WTC11 (cell line): ENCODE results near the gene SLC6A20. TPM values are rescaled to one million over a fixed set of nuclear protein-coding genes. Genes with fewer than 3 reads are reported as not detected.

Source experiments
- ATAC-seq: fragments of 200-7000 bp; cut with Tn5 transposase; 2 replicates; pipeline ENCODE4 v1.10.0; 2021; ENCODE audit warnings: mild to moderate bottlenecking, moderate library complexity
- CTCF ChIA-PET: fragments of 300-600 bp; sonication (Branson Sonifier 250); formaldehyde crosslinking; loops from one replicate; lab custom pipeline; 2021; ENCODE audit warnings: antibody characterized with exemption; lab: Charles Lee
- POLR2A ChIA-PET: fragments of 350-600 bp; sonication (Branson Sonifier 250); formaldehyde crosslinking; loops from one replicate; lab custom pipeline; 2021; ENCODE audit warnings: antibody characterized with exemption; lab: Charles Lee
- DNase-seq: peaks from one replicate; pipeline ENCODE4 v3.0.0; 2021; ENCODE audit warnings: low spot score
- H3K27ac Mint-ChIP-seq: 2 replicates; pipeline ENCODE4 v1.8.0; 2021; ENCODE audit warnings: mixed read lengths
- H3K27me3 Mint-ChIP-seq: 2 replicates; pipeline ENCODE4 v1.8.0; 2021; ENCODE audit warnings: low read depth, mild to moderate bottlenecking, moderate library complexity, mixed read lengths
- H3K36me3 Mint-ChIP-seq: 2 replicates; pipeline ENCODE4 v1.8.0; 2021; ENCODE audit warnings: mixed read lengths
- H3K4me1 Mint-ChIP-seq: 2 replicates; pipeline ENCODE4 v1.8.0; 2022; ENCODE audit warnings: mixed read lengths
- H3K4me3 Mint-ChIP-seq: 2 replicates; pipeline ENCODE4 v1.8.0; 2021; ENCODE audit warnings: mild to moderate bottlenecking, moderate library complexity, mixed read lengths
- H3K9me3 Mint-ChIP-seq: 2 replicates; pipeline ENCODE4 v1.8.0; 2021; ENCODE audit warnings: mixed read lengths
- CREM ChIP-seq: sonication (generic); formaldehyde crosslinking; IDR thresholded peaks from 2 replicates; pipeline ENCODE4 v1.8.1; 2022; ENCODE audit warnings: mild to moderate bottlenecking, missing genetic modification reagents, moderate library complexity
- FOXP4 ChIP-seq: sonication (generic); formaldehyde crosslinking; IDR thresholded peaks from 2 replicates; pipeline ENCODE4 v1.8.0; 2022; ENCODE audit warnings: mild to moderate bottlenecking, missing genetic modification reagents
- IRF2 ChIP-seq: sonication (generic); formaldehyde crosslinking; IDR thresholded peaks from 2 replicates; pipeline ENCODE4 v1.8.0; 2022; ENCODE audit warnings: low read depth, missing genetic modification reagents, borderline replicate concordance
- JAZF1 ChIP-seq: fragments of 250-450 bp; sonication (Bioruptor Pico); IDR thresholded peaks from 2 replicates; pipeline ENCODE4 v1.9.0; 2021; ENCODE audit warnings: moderate library complexity, mild to moderate bottlenecking, inconsistent platforms
- JUN ChIP-seq: sonication (generic); formaldehyde crosslinking; IDR thresholded peaks from 2 replicates; pipeline ENCODE4 v1.8.0; 2023; ENCODE audit warnings: mild to moderate bottlenecking, missing genetic modification reagents
- NFATC4 ChIP-seq: fragments of 250-450 bp; sonication (Bioruptor Pico); IDR thresholded peaks from 2 replicates; pipeline ENCODE4 v1.9.0; 2021; ENCODE audit warnings: mild to moderate bottlenecking
- NR3C1 ChIP-seq: sonication (generic); formaldehyde crosslinking; conservative IDR thresholded peaks from 2 replicates; pipeline ENCODE4 v1.8.1; 2023; ENCODE audit warnings: low read depth, mild to moderate bottlenecking, missing genetic modification reagents
- OVOL2 ChIP-seq: fragments of 250-450 bp; sonication (Bioruptor Pico); IDR thresholded peaks from 2 replicates; pipeline ENCODE4 v1.9.0; 2021; ENCODE audit warnings: mild to moderate bottlenecking, borderline replicate concordance
- TCF7 ChIP-seq: sonication (generic); formaldehyde crosslinking; IDR thresholded peaks from 2 replicates; pipeline ENCODE4 v1.8.0; 2022; ENCODE audit warnings: mild to moderate bottlenecking, low read depth, missing genetic modification reagents, moderate library complexity
- TP53 ChIP-seq: sonication (generic); formaldehyde crosslinking; IDR thresholded peaks from 2 replicates; pipeline ENCODE4 v1.8.1; 2023; ENCODE audit warnings: mild to moderate bottlenecking, missing genetic modification reagents
- ZNF121 ChIP-seq: sonication (generic); formaldehyde crosslinking; IDR thresholded peaks from 2 replicates; pipeline ENCODE4 v1.8.0; 2023; ENCODE audit warnings: missing genetic modification reagents
- ZNF263 ChIP-seq: sonication (generic); formaldehyde crosslinking; IDR thresholded peaks from 2 replicates; pipeline ENCODE4 v1.8.1; 2022; ENCODE audit warnings: low read depth, mild to moderate bottlenecking, moderate library complexity, missing genetic modification reagents
- ZNF425 ChIP-seq: fragments of 250-450 bp; sonication (Bioruptor Pico); conservative IDR thresholded peaks from 2 replicates; pipeline ENCODE4 v1.9.0; 2021; ENCODE audit warnings: mild to moderate bottlenecking
- total RNA-seq: library from RNA; stranded (reverse); gene quantifications from 3 replicates; pipeline ENCODE4 v1.2.3, GENCODE V29; 2021
- TF ChIP-seq, protein P1 (sequence below): sonication (generic); formaldehyde crosslinking; IDR thresholded peaks from 2 replicates; pipeline ENCODE4 v1.8.0; 2022; ENCODE audit warnings: missing genetic modification reagents
- TF ChIP-seq, protein P2 (sequence below): sonication (generic); formaldehyde crosslinking; IDR thresholded peaks from 2 replicates; pipeline ENCODE4 v1.8.1; 2022; ENCODE audit warnings: mild to moderate bottlenecking, moderate library complexity, missing genetic modification reagents

SLC6A20 gene
- total RNA-seq, 1 experiment from 2014 or later = 0.26 TPM

DNA sequence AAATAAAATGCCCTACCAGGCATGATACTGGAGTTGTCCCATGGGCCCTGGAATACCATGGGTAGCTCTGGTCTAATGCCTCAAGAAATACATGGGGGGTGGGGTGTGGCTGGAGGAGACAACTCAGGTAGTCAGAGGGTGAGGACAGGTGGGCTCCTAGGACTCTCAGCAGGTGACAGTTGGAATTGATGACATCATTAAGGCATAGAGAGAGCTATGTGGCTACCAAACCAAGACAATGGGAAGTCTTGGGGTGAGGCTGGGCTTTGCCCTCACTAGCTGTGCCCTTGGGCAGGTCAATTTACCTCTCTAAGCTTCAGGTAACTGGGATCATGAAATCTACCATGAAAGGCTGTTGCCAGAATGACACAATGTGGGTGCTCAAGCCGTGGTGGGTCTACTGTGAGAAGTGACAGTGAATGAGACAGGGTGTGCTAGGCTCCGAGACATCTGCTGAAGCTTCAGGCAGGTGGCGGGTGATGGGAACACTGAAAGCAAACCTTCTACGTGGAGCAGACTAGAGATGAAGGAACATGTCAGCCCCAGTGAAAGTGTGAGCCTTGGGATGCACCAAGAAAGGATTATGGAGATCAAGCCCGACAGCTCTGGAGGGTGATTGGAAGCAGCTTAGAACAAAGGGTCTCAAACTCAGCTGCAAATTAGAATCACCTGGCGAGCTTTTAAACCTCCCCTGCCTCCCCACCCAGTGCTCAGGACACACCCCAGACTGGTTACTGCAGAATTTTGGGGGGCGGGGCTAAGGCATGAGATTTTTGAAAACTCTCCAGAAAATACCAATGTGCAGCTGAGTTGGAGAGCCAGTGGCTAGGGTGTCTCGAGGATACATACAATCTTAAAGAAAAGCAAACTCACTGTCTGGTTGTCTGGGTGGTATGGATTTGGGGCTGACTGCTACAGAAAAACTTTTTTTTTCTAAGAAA lies 21.5 kb downstream of the SLC6A20 start:
- no peak overlapping the region for H3K4me3 Mint-ChIP-seq
- DNase-seq (no peak), ATAC-seq (no peak)
- H3K36me3 Mint-ChIP-seq = no peaks in the 10 kb centered on the region
- peaks cover 21% of the 10 kb centered on the region for H3K4me1 Mint-ChIP-seq
- no peak for TF ChIP-seq CREM (CRISPR knock-in tag)
- CTCF ChIA-PET = interaction anchor here (1.4 kb wide), 1 partner anchor 21 kb away, joined by 3 read pairs; no protein-coding TSS in a partner anchor
- no peak overlapping the region for H3K27ac Mint-ChIP-seq
- POLR2A ChIA-PET = no interaction called here
- H3K27me3 Mint-ChIP-seq = no peaks in the 10 kb centered on the region; the same call in 1 of the 2 replicates
- H3K9me3 Mint-ChIP-seq = no peaks in the 10 kb centered on the region

- H3K4me3 Mint-ChIP-seq = no peak overlapping the region
- TF ChIP-seq, protein P1, sequence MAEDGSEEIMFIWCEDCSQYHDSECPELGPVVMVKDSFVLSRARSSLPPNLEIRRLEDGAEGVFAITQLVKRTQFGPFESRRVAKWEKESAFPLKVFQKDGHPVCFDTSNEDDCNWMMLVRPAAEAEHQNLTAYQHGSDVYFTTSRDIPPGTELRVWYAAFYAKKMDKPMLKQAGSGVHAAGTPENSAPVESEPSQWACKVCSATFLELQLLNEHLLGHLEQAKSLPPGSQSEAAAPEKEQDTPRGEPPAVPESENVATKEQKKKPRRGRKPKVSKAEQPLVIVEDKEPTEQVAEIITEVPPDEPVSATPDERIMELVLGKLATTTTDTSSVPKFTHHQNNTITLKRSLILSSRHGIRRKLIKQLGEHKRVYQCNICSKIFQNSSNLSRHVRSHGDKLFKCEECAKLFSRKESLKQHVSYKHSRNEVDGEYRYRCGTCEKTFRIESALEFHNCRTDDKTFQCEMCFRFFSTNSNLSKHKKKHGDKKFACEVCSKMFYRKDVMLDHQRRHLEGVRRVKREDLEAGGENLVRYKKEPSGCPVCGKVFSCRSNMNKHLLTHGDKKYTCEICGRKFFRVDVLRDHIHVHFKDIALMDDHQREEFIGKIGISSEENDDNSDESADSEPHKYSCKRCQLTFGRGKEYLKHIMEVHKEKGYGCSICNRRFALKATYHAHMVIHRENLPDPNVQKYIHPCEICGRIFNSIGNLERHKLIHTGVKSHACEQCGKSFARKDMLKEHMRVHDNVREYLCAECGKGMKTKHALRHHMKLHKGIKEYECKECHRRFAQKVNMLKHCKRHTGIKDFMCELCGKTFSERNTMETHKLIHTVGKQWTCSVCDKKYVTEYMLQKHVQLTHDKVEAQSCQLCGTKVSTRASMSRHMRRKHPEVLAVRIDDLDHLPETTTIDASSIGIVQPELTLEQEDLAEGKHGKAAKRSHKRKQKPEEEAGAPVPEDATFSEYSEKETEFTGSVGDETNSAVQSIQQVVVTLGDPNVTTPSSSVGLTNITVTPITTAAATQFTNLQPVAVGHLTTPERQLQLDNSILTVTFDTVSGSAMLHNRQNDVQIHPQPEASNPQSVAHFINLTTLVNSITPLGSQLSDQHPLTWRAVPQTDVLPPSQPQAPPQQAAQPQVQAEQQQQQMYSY (CRISPR knock-in tag) = no peak
- TF ChIP-seq FOXP4 (CRISPR knock-in tag) (no peak), ZNF121 (no peak), TCF7 (CRISPR knock-in tag) (no peak), NFATC4 (CRISPR knock-in tag) (no peak), TP53 (CRISPR knock-in tag) (no peak)
- no peaks in the 10 kb centered on the region for H3K9me3 Mint-ChIP-seq
- no peak overlapping the region for H3K27ac Mint-ChIP-seq
- no peak for ATAC-seq
- CTCF ChIA-PET = interaction anchor here (1.4 kb wide), 1 partner anchor 22 kb away, joined by 3 read pairs; no protein-coding TSS in a partner anchor
- no peaks in the 10 kb centered on the region; the same call in 1 of the 2 replicates for H3K27me3 Mint-ChIP-seq
- peaks cover 20% of the 10 kb centered on the region for H3K4me1 Mint-ChIP-seq
- POLR2A ChIA-PET = no interaction called here
- H3K36me3 Mint-ChIP-seq = no peaks in the 10 kb centered on the region
- no peak for DNase-seq
Measured at GRCh38 chr3:45773714-45774449, 22.5 kb downstream of the SLC6A20 start.

DNA sequence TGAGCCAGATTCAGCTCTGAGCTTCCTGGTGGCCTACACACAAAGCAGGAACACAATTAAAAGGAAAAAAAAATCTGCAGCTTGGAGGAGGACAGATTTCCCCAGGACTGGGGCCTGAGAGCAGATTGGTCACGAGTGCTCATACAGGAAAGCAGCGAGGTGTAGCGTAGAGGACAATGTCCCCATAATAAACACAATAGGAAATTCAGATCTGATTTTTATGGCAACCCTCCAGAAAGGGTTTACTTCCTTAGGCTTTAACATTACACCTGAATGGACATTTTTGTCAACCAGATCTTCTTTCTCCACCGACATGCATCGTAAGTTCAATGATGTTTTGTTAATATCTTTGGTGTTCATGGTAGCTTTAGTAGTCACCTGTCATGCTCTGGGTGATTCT lies 23.3 kb downstream of the SLC6A20 start:
- Mint-ChIP-seq H3K27me3 (no peaks in the 10 kb centered on the region; the same call in 1 of the 2 replicates), H3K9me3 (peaks cover under 1% of the 10 kb centered on the region), H3K4me3 (no peak overlapping the region), H3K27ac (no peak overlapping the region), H3K36me3 (no peaks in the 10 kb centered on the region; the same call in 1 of the 2 replicates), H3K4me1 (peaks cover 14% of the 10 kb centered on the region)
- ChIA-PET CTCF (interaction anchor here (1.4 kb wide), 1 partner anchor 12 kb away, joined by 4 read pairs; no protein-coding TSS in a partner anchor), POLR2A (no interaction called here)
- no peak for TF ChIP-seq IRF2
- no peak for ATAC-seq
- no peak for DNase-seq

GRCh38 chr3:45772341-45773035 lies 23.8 kb downstream of the SLC6A20 start:
- H3K4me3 Mint-ChIP-seq = no peak overlapping the region
- H3K27me3 Mint-ChIP-seq = no peaks in the 10 kb centered on the region; the same call in 1 of the 2 replicates
- no peak for ATAC-seq
- ChIA-PET POLR2A (no interaction called here), CTCF (interaction anchor here (1.4 kb wide), 1 partner anchor 12 kb away, joined by 4 read pairs; no protein-coding TSS in a partner anchor)
- no peak overlapping the region for H3K27ac Mint-ChIP-seq
- H3K9me3 Mint-ChIP-seq = peaks cover 7% of the 10 kb centered on the region
- peaks cover 11% of the 10 kb centered on the region for H3K4me1 Mint-ChIP-seq
- peaks cover 5% of the 10 kb centered on the region for H3K36me3 Mint-ChIP-seq
- no peak for DNase-seq
- TF ChIP-seq NR3C1 (CRISPR knock-in tag) (no peak), TP53 (CRISPR knock-in tag) (no peak), JAZF1 (no peak), OVOL2 (CRISPR knock-in tag) (no peak), ZNF425 (CRISPR knock-in tag) (no peak), JUN (CRISPR knock-in tag) (no peak), ZNF263 (CRISPR knock-in tag) (no peak)
- TF ChIP-seq, protein P2, sequence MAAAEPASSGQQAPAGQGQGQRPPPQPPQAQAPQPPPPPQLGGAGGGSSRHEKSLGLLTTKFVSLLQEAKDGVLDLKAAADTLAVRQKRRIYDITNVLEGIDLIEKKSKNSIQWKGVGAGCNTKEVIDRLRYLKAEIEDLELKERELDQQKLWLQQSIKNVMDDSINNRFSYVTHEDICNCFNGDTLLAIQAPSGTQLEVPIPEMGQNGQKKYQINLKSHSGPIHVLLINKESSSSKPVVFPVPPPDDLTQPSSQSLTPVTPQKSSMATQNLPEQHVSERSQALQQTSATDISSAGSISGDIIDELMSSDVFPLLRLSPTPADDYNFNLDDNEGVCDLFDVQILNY (CRISPR knock-in tag) = no peak
